GM19455 (cell line): ENCODE results near the gene PDLIM5.
"Not testable (repeated sequence)": the region's sequence is repeated elsewhere in the genome, so short reads cannot be mapped to it uniquely, and the experiment has no call there.

Experiments used
- ATAC-seq: cut with Tn5 transposase; IDR thresholded peaks from one replicate; pipeline ENCODE4 v1.9.1; 2021; ENCODE audit not compliant: unreplicated experiment

Gene PDLIM5

DNA sequence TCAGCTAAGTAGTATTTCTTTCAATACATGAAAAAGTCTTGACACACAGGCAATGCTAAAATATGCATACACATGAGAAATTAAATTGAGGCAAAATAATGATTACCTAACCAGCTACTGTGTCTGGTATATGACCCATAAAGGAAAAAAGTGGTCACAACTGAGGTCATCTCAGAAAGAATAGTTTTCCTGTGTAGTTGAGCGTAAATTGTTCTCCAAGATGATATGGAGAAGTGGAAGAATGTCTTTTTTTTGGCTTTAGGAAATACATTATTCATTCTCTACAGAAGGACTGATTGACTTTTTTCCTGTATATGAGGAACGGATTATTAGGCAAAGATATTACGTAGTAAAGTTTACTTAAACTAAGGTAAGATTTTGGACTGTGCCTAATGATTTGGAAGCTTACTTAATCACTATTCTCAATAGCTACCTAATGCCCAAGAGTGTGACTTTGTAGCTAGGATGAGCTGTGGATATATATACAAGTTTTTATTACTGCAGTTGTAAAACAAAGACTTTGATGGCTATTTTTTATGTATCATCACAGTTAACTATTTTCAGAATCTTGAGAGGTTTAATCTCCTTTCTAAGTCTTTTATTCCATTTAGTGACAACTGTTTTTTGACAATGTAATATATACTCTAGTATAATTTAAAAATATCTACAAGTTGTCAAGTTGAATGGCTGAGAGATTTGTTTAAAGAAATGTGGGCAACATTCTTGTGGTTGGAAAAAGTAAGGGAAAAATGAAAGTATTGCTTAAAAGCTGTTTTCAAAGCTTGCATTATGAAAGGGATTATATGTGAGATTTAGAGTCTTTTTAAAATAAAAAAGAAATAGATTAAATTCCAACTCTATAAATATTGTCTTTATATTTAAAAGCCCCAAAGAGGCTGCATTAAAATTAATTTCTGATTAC is 100.2 kb downstream of the PDLIM5 start:
- ATAC-seq: no peak

DNA sequence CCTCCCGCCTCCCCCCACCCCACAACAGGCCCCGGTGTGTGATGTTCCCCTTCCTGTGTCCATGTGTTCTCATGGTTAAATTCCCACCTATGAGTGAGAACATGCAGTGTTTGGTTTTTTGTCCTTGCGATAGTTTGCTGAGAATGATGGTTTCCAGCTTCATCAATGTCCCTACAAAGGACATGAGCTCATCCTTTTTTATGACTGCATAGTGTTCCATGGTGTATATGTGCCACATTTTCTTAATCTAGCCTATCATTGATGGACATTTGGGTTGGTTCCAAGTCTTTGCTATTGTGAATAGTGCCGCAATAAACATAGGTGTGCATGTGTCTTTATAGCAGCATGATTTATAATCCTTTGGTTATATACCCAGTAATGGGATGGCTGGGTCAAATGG is 104.3 kb downstream of the PDLIM5 start:
- not testable (repeated sequence) for ATAC-seq

DNA sequence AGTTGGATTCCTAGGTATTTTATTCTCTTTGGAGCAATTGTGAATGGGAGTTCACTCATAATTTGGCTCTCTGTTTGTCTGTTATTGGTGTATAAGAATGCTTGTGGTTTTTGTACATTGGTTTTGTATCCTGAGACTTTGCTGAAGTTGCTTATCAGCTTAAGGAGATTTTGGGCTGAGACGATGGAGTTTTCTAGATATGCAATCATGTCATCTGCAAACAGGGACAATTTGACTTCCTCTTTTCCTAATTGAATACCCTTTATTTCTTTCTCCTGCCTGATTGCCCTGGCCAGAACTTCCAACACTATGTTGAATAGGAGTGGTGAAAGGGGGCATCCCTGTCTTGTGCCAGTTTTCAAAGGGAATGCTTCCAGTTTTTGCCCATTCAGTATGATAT is 105.9 kb downstream of the PDLIM5 start:
- ATAC-seq: not testable (repeated sequence)

DNA sequence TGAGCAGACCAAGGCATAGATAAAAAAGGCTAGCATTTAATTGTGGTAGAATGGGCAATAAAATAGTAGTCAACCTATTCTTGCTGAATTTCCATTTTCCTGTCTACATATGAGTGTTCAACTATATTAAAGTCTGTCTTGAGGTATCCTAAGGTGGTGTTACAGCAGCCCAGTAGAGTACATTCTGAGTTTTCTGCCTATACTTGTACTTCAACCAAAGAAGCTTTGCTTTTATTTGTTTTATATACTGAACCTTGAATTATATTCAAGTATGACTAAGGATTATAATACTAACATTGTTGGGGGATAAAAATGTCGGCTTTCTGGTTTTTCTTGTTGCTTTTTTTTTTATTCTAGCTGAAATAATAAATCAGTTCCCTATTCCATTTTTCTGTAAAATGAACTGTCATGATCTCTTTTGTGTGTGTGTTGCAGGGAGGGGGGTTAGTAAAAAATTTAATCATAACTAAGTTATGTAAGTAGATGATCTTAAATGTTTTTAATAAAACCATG is 106.7 kb downstream of the PDLIM5 start:
- ATAC-seq: no peak

DNA sequence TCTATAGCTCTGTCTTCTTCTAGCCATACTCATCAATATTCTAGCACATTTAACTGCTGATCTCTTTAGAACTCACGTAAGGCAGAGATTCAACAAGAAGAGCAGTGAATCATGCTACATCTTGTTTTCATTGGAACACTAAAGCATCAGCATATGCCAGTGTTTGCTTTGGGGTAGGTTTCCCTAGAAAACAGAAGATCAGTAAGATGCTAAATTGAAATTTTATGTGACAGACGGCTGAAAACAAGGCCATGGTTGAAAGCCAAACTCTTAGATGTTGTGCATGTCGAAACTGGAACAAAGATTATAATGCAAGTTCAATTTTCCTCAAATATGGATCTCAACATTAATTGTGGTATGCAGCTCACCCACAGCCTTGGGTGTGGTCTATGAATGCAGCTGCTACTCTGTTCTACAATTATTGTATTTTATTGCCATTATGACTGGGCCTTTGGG is 107.6 kb downstream of the PDLIM5 start:
- no peak for ATAC-seq

DNA sequence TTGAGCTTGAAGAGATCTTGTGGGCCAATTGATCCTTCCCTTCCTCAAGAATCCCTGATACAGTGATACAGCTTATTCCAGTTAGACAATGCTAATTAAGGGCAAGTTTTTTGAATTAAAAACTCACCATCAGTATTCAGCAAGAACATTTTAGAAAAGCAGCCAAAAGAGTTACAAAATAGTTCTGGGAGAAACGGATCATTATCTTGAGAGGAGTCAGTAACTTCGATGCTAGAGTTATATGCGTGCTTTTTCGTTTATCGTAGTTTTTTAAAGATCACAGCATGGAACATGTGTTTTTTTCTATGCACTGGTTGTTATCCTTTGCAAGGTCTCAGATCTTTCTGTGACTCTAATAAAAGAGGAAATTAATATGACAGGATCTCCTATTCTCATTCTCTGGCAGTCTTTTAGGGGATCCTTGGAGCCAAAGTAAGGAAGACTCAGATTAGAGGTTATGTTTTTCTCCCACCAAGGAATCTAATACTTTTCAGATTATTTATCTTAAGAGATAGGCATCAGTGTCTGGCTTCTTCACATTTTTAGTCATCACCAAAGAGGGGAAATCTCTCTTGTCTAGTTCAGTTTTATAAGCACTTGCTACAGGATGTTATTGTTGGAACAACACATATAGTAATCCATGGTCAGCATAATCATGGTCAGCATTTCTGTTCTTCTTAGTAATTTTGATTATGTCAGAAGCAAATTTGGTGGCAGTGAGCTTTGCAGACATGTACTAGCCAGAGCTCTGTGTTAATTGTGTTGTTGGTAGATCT is 109.7 kb downstream of the PDLIM5 start:
- ATAC-seq: no peak

DNA sequence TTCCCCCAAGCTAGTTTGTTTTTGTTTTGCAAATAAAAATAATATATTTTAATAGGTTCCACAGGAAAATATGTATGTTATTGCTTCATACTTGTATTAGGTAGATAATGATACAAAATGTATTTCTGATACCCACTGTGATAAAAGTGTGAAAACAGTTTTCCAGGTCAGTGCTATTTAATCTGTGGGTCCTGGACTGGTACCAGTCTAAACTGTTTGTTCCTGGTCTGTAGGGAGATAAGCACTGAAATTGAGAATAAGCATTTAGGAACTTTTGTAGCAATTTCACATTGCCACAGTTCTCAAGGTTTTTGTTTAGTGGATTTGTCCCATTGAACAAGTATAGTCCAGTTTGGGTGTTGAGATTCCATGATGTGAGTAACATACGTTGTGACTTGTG is 110.5 kb downstream of the PDLIM5 start:
- ATAC-seq: no peak

DNA sequence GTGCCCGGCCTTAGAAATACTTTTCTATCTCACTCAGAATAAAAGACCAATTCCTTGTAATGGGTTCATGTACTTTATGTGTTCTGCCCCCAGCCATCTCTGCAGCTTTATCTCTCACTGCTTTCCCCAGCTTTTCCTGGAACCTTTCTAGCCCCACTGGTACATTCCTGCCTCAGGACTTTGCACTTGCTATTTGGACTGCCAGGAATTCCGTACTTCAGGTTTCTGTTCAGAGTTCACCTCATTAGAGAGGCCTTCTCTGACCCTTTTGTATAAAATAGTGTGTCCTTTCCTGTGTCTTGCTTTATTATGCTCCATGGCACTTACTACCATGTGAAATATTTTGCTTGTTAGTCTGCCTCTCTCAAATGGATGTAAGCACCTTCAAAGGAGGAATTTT is 112.5 kb downstream of the PDLIM5 start:
- ATAC-seq: no peak

DNA sequence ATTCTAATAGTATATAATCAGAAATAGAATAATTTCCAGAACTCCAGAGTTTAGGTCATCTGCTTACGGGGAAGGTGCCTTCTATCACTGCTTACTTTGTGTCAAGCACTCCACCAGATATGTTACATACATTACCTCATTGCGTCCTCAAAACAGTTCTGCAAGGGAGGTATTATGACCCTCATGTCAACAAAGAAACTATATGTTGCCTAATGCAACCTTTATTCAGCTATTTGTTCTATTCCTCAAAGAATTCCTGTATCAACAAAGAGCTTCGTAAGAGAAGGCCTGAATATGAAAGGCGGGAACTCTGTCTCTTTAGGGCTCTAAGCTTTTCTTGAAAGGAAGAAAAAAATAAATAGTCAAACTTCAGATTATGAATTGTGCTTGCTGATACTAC is 114.7 kb downstream of the PDLIM5 start:
- ATAC-seq: no peak

DNA sequence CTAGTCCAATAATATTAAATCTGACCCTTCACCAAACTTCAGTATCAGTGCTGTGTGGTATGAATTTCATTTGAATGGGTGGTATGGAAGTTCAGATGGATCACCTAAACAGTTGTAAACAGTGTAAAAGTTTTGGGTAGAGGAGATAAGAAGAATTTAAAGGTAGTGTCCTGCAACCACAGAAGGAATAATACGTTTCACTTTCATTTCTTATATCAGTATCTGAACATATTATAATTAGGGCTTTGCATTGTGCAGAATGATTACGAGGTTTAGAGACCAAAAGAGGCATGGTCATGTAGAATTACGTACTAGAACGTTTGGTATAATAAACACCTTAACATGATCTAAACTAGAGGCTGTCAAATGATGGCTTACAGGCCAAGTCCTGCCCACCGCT is 116.1 kb downstream of the PDLIM5 start:
- ATAC-seq: no peak

DNA sequence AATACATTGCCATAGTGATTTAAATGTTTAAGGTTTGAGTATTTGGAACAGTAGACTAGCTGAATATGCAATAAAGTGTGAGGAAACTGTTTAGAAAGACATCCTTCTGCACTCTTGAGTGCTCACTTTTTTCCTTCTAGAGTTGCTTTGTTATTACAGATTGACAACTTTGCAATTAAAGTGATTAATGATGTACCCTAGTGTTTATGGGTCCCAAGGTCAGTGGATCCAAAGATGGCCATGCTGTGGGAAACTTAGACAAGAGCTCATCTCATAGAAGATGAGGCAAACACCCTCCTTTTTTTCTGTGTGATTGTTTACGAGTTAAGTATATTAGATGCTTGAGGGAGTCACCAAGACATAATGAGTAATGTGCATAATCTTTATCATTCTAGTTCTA is 118.8 kb downstream of the PDLIM5 start:
- ATAC-seq: no peak

DNA sequence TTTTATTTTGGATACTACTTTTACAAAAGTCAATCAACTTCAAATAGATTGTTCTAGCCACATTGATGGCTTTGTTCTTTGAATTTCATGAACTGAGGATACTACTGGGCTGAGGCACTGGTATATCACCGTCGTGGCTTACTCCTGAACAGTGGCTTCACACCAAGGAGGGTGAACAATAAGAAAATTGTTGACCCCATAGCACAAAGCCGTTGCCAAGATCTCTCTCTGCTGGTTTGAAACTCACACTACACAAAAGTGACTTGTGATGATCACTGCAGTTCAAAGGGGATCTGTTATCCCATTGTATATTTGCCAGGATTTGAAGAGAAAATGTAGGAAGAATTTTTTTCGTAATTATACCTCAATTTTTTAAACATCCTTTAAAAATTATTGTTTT is 119.6 kb downstream of the PDLIM5 start:
- no peak for ATAC-seq

DNA sequence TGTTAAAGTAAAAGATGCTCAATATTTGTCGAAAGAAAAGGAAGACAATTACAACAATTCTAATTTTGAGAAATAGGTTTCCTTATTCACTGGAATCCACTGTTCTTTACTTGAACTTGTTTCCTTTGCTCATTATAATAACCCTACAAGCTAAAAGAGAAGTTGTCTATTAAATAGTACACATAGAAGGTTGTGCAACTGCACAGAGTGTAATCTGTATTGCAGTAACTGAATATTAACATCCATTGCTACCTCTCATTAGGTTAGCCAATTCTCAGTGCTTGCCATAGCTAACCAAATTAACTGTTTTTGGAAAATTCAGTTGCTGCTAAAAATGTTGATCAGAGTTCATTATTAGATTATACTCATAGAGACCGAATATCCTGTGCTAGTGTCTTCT is 120.0 kb downstream of the PDLIM5 start:
- ATAC-seq: no peak

DNA sequence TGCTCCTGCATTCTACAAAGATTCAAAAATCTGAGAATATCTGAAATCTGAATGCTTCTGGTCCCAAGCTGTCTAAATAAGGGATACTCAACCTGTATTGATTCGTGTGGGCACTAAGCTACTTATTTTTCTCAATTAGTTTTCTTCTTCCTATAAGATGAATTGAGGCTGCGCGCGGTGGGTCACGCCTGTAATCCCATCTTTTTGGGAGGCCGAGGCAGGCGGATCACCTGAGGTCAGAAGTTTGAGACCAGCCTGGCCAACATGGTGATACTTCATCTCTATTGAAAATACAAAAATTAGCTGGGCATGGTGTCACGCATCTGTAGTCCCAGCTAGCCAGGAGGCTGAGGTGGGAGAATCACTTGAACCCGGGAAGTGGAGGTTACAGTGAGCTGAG is 122.3 kb downstream of the PDLIM5 start:
- ATAC-seq: no peak

DNA sequence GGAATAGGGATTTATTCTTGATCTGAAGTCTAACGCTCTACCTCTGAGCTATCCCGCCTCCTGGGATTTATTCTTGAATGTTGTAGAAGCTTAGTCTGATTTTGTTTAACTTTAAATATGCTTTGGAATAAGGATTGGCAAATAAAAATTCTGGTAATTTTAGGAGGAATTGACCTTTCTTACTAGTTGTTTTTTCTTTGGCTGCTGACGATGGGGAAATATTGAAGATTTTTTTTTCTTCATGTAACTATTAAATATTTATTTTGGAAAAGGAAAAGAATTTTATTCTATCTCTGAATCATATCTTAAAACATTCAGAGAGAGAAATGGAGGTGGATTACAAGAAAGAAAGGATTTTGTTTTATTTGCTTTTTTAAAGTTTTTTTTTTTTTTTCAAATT is 122.9 kb downstream of the PDLIM5 start:
- ATAC-seq: no peak

DNA sequence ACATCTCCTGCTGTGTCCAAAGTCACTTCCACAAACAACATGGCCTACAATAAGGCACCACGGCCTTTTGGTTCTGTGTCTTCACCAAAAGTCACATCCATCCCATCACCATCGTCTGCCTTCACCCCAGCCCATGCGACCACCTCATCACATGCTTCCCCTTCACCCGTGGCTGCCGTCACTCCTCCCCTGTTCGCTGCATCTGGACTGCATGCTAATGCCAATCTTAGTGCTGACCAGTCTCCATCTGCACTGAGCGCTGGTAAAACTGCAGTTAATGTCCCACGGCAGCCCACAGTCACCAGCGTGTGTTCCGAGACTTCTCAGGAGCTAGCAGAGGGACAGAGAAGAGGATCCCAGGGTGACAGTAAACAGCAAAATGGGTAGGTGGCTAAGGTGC is 123.9 kb downstream of the PDLIM5 start:
- no peak for ATAC-seq

DNA sequence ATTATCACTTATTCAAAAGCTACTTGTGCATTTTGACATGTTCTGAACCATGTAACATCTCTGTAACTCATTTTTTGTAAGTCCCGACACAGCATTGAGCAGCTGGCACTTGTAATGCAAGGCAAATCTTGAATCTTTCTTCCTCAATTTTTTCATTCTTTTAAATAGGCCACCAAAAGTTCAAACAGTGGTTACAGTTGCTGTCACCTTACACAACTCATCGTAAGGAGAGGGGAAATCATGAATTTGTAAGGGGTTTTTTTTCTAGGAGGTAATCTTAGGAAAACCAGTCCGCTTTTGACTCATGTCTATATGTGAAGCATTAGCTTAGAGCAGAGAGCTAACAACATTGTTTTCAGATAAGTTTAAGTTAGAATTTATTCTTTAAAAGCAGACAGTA is 124.5 kb downstream of the PDLIM5 start:
- no peak for ATAC-seq

DNA sequence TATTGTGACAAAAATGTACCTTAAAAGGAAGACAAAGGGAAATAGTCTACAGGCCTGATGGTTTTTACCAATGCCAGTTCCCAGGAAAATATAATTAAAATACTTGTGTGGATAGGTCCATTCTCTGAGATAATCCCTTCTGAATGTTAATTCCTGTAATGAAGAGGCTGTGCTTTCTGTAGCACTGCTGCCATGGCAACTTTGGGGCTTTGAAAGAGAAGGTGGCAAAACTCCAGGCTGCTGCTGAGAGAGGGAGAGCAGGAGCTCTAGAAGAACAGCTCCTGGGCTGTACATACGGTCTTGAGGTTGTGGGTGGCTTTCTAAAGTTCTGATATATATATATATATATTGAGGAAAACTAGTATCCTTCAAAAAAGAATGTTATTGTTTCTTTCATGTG is 125.4 kb downstream of the PDLIM5 start:
- no peak for ATAC-seq

DNA sequence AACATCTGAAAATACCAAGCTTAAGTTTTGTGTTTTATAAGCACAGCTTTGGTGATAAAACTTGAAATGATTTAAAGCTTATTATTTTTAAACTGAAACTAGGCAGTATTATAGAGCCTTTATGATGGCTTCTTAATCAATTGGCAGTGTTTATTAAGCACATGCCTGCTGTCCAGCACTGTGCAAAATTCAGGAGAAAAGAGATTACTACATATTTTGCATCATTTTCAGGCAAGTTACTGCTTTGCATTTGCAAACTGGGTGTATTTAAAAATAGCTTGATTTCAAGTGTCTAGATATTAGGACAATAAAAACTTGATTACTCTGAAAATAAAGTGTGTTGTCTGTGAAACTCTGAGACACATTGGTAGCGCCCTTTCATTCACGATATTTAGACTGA is 126.5 kb downstream of the PDLIM5 start:
- no peak for ATAC-seq

DNA sequence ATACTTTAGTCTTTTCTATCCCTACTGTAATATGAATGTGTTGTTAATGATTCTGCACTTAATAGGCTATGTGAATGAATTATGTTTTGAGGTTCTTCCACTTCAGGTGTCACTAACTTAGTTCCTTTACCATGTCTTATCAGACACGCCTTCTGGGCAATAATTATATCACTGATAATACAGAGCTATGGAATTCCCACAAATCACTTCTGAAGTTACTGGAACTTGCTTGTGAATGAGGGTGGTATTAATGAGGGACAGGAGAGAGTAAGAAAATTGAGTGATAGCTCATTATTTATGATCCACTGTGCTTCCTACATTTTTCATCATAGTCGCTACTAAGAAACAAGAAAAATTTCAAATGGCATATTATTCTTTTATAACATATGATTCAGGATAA is 130.0 kb downstream of the PDLIM5 start:
- no peak for ATAC-seq

DNA sequence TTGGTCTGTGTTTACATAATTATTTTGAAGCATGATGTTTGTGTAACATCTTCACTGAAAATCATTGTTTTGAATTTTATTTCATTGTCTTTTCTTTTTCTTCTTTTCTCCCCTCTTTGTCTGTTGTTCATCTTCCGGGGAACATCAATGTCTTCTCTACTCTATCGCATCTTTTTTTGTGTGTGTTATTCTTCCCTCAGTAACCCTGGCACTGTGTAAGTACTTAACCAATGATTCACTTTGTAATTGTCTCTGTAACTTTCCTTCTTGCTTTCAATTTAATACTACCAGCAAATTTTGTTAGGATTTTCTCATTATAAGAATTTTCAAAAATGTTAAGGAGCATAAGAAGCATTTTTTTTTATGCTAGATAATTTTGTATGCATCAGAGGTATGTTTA is 130.8 kb downstream of the PDLIM5 start:
- no peak for ATAC-seq
